Measurements from ENCODE around the gene PNO1.
"Not testable (repeated sequence)": the region's sequence is repeated elsewhere in the genome, so short reads cannot be mapped to it uniquely, and the experiment has no call there.

Gene PNO1

GRCh38 chr2:68158134-68158447 is 403 bp downstream of the PNO1 start:
- no peak for DNase-seq

GRCh38 chr2:68163641-68164040 is 6.0 kb downstream of the PNO1 start:
- no peak for DNase-seq

- DNase-seq, result no peak
Measured at GRCh38 chr2:68167186-68167585, 9.5 kb downstream of the PNO1 start.

GRCh38 chr2:68169308-68169707 is 11.6 kb downstream of the PNO1 start:
- DNase-seq, result no peak

- no peak for DNase-seq
Measured at GRCh38 chr2:68171146-68171545, 13.5 kb downstream of the PNO1 start.

- no peak for DNase-seq
Measured at GRCh38 chr2:68171684-68172083, 14.0 kb downstream of the PNO1 start.

GRCh38 chr2:68172521-68172920 is 14.8 kb downstream of the PNO1 start:
- no peak for DNase-seq

GRCh38 chr2:68172990-68173700 is 15.5 kb downstream of the PNO1 start:
- DNase-seq, result no peak

GRCh38 chr2:68175210-68175609 is 17.5 kb downstream of the PNO1 start:
- DNase-seq, result not testable (repeated sequence)

- DNase-seq, result no peak
Measured at GRCh38 chr2:68176657-68177056, 19.0 kb downstream of the PNO1 start.

- no peak for DNase-seq
Measured at GRCh38 chr2:68177541-68177940, 19.9 kb downstream of the PNO1 start.

- no peak for DNase-seq
Measured at GRCh38 chr2:68178432-68178831, 20.7 kb downstream of the PNO1 start.

GRCh38 chr2:68178954-68179627 is 21.4 kb downstream of the PNO1 start:
- no peak for DNase-seq

- DNase-seq, result no peak
Measured at GRCh38 chr2:68182902-68183301, 25.2 kb downstream of the PNO1 start.

- DNase-seq, result peak; percentile 25
Measured at GRCh38 chr2:68185541-68186164, 28.0 kb downstream of the PNO1 start.

GRCh38 chr2:68187329-68187728 is 29.6 kb downstream of the PNO1 start:
- DNase-seq, result no peak

GRCh38 chr2:68188831-68189230 is 31.1 kb downstream of the PNO1 start:
- DNase-seq, result no peak

- DNase-seq, result no peak
Measured at GRCh38 chr2:68189991-68190784, 32.5 kb downstream of the PNO1 start.

- DNase-seq, result no peak
Measured at GRCh38 chr2:68190991-68191731, 33.5 kb downstream of the PNO1 start.

GRCh38 chr2:68193144-68193543 is 35.5 kb downstream of the PNO1 start:
- DNase-seq, result no peak

- DNase-seq, result no peak
Measured at GRCh38 chr2:68193787-68194372, 36.2 kb downstream of the PNO1 start.

- no peak for DNase-seq
Measured at GRCh38 chr2:68195096-68195495, 37.4 kb downstream of the PNO1 start.
